Measurements from ENCODE around the gene ATP2A2. TPM values are rescaled to one million over a fixed set of nuclear protein-coding genes. Genes with fewer than 3 reads are reported as not detected.

The ATP2A2 gene
- 174 and 211 TPM in 2 replicates for total RNA-seq (2014; rRNA removed)
- percentile 98 among the genes with signal in this experiment for Bru-seq, nascent RNA
- BruChase-seq, experiment 1, labeled RNA remaining after a 6-hour chase = percentile 98 among the genes with signal in this experiment
- BruChase-seq, experiment 2, labeled RNA remaining after a 2-hour chase = percentile 97 among the genes with signal in this experiment
- long read RNA-seq, full-length matches to known transcripts = 3 of 165 reads
- long read RNA-seq, partial matches to known transcripts = 92 of 165 reads
- long read RNA-seq, other reads (novel, unspliced or antisense) = 70 of 165 reads

GRCh38 chr12:110280779-110281548, at the start of gene ATP2A2:
TSS of gene ATP2A2 (plus strand) at chr12:110281247. CDS start at chr12:110281790, 543 bp downstream.
- BruUV-seq (replicated peaks) = no TSS peak
- H3K36me3 ChIP-seq (ENCODE audit: low read depth, low read length) = peaks cover 32% of the 10 kb centered on the region
- H3K9me2 ChIP-seq (replicated peaks; ENCODE audit: low read length) = no peaks in the 10 kb centered on the region
- ChIA-PET CTCF (interaction anchor here (0.6 to 1.4 kb wide), 4 partner anchors 16 to 55 kb away, joined by 3 to 11 read pairs (median 4); no protein-coding TSS in a partner anchor), POLR2A (ENCODE audit: unreplicated experiment) (interaction anchor here (0.5 to 1.3 kb wide), 11 partner anchors 14 to 1842 kb away, joined by 3 to 13 read pairs (median 4); partner anchors contain the start of gene IFT81)
- TF ChIP-seq EZH2 (IDR thresholded peaks at IDR 0.05; ENCODE audit: low read length, unreplicated experiment) (no peak), CTCF (conservative IDR thresholded peaks at IDR 0.05; ENCODE audit: low read depth, low read length) (no peak), EZH2phosphoT487 (IDR thresholded peaks at IDR 0.05; ENCODE audit: borderline replicate concordance, low read length) (no peak)
- no peaks in the 10 kb centered on the region for H3F3A ChIP-seq (ENCODE audit: low read length, unreplicated experiment)
- intact Hi-C loops (cut with micrococcal nuclease) = loop anchor here (1.0 to 2.0 kb wide), 4 partner anchors 57 to 156 kb away; partner anchors contain the start of gene IFT81
- peaks cover 45% of the 10 kb centered on the region for H3K79me2 ChIP-seq (ENCODE audit: low read length)
- peak within 1 kb of the TSS; percentile 89 for H3K4me2 ChIP-seq (ENCODE audit: low read length)
- peak within 1 kb of the TSS; percentile 84 for H3K27ac ChIP-seq (ENCODE audit: low read length)
- DNase-seq = peak; percentile 96
- peak within 1 kb of the TSS; percentile 85 for H3K4me3 ChIP-seq (ENCODE audit: low read length)
- H3K27me3 ChIP-seq (ENCODE audit: low read length) = no peaks in the 10 kb centered on the region
- no peaks in the 10 kb centered on the region for H3K9me3 ChIP-seq (ENCODE audit: low read length)
- H3K9ac ChIP-seq (ENCODE audit: low read length) = peak within 1 kb of the TSS; percentile 96
- peak; percentile 73 for ATAC-seq
- peaks cover 39% of the 10 kb centered on the region for H3K4me1 ChIP-seq (ENCODE audit: insufficient read depth, low read length)
- H2AFZ ChIP-seq (ENCODE audit: low read length) = peak within 1 kb of the TSS; percentile 89
- H4K20me1 ChIP-seq (ENCODE audit: low read length) = peaks cover 41% of the 10 kb centered on the region

GRCh38 chr12:110233212-110233903, 47.7 kb upstream of the ATP2A2 start:
- Histone ChIP-seq H3K4me1 (ENCODE audit: insufficient read depth, low read length) (no peaks in the 10 kb centered on the region), H3K27ac (ENCODE audit: low read length) (no peak overlapping the region), H3K36me3 (ENCODE audit: low read depth, low read length) (no peaks in the 10 kb centered on the region), H3K4me3 (ENCODE audit: low read length) (no peak overlapping the region), H3K27me3 (ENCODE audit: low read length) (no peaks in the 10 kb centered on the region), H3K9ac (ENCODE audit: low read length) (no peak overlapping the region), H2AFZ (ENCODE audit: low read length) (no peak overlapping the region), H4K20me1 (ENCODE audit: low read length) (no peaks in the 10 kb centered on the region), H3K79me2 (ENCODE audit: low read length) (no peaks in the 10 kb centered on the region), H3F3A (ENCODE audit: low read length, unreplicated experiment) (no peaks in the 10 kb centered on the region), H3K9me2 (replicated peaks; ENCODE audit: low read length) (no peaks in the 10 kb centered on the region), H3K9me3 (ENCODE audit: low read length) (no peaks in the 10 kb centered on the region), H3K4me2 (ENCODE audit: low read length) (no peak overlapping the region)
- TF ChIP-seq CTCF (conservative IDR thresholded peaks at IDR 0.05; ENCODE audit: low read depth, low read length) (no peak), EZH2phosphoT487 (IDR thresholded peaks at IDR 0.05; ENCODE audit: borderline replicate concordance, low read length) (no peak), EZH2 (IDR thresholded peaks at IDR 0.05; ENCODE audit: low read length, unreplicated experiment) (no peak)
- DNase-seq (no peak), ATAC-seq (no peak)
- POLR2A ChIA-PET (ENCODE audit: unreplicated experiment) = no interaction called here
- CTCF ChIA-PET = no interaction called here
- BruUV-seq (replicated peaks) = no TSS peak
- intact Hi-C loops (cut with micrococcal nuclease) = no loop called here
